ENCODE measurements around the gene SEMA5A. TPM values are rescaled to one million over a fixed set of nuclear protein-coding genes. Genes with fewer than 3 reads are reported as not detected.

Gene SEMA5A
- total RNA-seq, 6 experiments from 2014 or later: 3.1 to 12.6 (median 5.7) TPM

DNA sequence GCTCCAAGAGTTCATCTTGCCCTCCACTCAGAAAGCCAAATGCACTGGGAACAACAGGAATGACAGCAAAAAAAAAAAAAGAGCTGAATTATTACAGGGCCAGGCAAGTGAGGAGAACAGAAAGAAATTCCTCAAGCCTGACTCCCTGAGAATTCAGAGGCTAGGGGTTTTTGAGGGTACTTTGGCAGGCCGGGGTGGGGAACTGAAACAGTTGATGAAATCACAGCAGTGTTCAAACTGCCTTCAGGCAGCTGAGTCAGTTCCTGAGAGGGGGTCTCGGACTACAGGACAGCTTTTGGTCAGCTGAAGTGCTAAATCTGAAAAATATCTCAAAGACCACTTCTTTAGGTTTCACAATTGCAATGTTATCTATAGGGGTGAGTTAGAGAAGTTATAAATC is 419.4 kb downstream of the SEMA5A start:
- no peaks in the 10 kb centered on the region for H3K9me3 ChIP-seq
- H3K4me1 ChIP-seq: no peaks in the 10 kb centered on the region
- 49% methylated on average over 2 of the region's 2 CpGs for WGBS (ENCODE audit: insufficient coverage, low coverage, low lambda C conversion rate, missing lambda C conversion rate)
- intact Hi-C loops (cut with DNase I): no loop called here
- H3K27me3 ChIP-seq: no peaks in the 10 kb centered on the region
- DNase-seq: no peak
- no peaks in the 10 kb centered on the region for H3K36me3 ChIP-seq
- no peak for TF ChIP-seq POLR2A (IDR thresholded peaks at IDR 0.05)
- TF ChIP-seq, protein P1, sequence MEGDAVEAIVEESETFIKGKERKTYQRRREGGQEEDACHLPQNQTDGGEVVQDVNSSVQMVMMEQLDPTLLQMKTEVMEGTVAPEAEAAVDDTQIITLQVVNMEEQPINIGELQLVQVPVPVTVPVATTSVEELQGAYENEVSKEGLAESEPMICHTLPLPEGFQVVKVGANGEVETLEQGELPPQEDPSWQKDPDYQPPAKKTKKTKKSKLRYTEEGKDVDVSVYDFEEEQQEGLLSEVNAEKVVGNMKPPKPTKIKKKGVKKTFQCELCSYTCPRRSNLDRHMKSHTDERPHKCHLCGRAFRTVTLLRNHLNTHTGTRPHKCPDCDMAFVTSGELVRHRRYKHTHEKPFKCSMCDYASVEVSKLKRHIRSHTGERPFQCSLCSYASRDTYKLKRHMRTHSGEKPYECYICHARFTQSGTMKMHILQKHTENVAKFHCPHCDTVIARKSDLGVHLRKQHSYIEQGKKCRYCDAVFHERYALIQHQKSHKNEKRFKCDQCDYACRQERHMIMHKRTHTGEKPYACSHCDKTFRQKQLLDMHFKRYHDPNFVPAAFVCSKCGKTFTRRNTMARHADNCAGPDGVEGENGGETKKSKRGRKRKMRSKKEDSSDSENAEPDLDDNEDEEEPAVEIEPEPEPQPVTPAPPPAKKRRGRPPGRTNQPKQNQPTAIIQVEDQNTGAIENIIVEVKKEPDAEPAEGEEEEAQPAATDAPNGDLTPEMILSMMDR (IDR thresholded peaks at IDR 0.05): no peak
- no peak overlapping the region for H3K4me3 ChIP-seq
- no peak overlapping the region for H3K27ac ChIP-seq
- ATAC-seq: no peak

DNA sequence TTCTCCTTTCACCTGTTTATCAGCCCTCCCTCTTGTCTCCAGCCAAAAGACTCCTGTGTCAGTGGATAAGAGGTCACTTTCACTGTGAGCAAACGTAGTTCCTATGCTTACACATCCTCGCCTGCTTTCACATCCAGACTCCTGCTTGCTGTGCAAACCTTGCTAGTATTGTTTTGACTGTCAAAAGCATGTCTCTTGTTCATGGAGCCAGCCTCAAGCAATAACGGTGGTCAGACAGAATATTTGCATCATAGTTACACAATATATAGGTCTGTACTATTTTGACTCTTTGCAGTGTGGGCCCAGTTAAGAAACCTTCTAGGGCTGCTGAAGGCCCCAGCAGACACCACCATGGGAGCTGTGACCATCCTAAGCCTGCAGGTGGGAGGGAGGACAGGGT is 420.0 kb downstream of the SEMA5A start:
- Histone ChIP-seq H3K27me3 (no peaks in the 10 kb centered on the region), H3K9me3 (no peaks in the 10 kb centered on the region), H3K4me3 (no peak overlapping the region), H3K4me1 (no peaks in the 10 kb centered on the region), H3K27ac (no peak overlapping the region), H3K36me3 (no peaks in the 10 kb centered on the region)
- ATAC-seq: no peak
- no peak for DNase-seq
- TF ChIP-seq POLR2A (IDR thresholded peaks at IDR 0.05): no peak
- TF ChIP-seq, protein P1 (IDR thresholded peaks at IDR 0.05): no peak
- whole genome bisulfite sequencing (ENCODE audit: insufficient coverage, low coverage, low lambda C conversion rate, missing lambda C conversion rate): 43% methylated on average over 3 of the region's 3 CpGs
- intact Hi-C loops (cut with DNase I): no loop called here

DNA sequence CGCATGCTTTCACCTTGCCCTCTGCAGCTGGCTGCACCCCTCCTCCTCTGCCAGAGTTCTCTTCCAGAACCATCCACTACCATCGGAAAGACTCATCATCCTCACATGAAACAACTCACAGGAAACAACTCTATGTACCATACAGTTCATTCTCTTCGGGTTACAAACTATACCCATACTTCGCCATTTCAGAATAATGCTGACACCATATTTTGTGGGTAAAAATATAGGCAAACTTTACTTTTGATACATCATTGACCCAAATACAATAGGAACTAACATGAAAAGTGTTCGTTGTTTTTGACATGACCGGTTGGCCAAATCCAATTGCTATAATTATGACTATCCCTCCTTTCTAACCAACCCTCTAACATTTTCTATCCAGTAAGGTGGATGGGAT is 421.0 kb downstream of the SEMA5A start:
- H3K27me3 ChIP-seq: no peaks in the 10 kb centered on the region
- intact Hi-C loops (cut with DNase I): no loop called here
- H3K27ac ChIP-seq: no peak overlapping the region
- ATAC-seq (no peak), DNase-seq (no peak)
- TF ChIP-seq, protein P1 (IDR thresholded peaks at IDR 0.05): no peak
- no peak for TF ChIP-seq POLR2A (IDR thresholded peaks at IDR 0.05)
- no peaks in the 10 kb centered on the region for H3K36me3 ChIP-seq
- H3K4me1 ChIP-seq: no peaks in the 10 kb centered on the region
- WGBS (ENCODE audit: insufficient coverage, low coverage, low lambda C conversion rate, missing lambda C conversion rate): 90% methylated on average over 6 of the region's 6 CpGs
- H3K9me3 ChIP-seq: no peaks in the 10 kb centered on the region
- H3K4me3 ChIP-seq: no peak overlapping the region

- Histone ChIP-seq H3K36me3 (no peaks in the 10 kb centered on the region), H3K27ac (no peak overlapping the region), H3K27me3 (no peaks in the 10 kb centered on the region), H3K9me3 (no peaks in the 10 kb centered on the region), H3K4me3 (no peak overlapping the region), H3K4me1 (no peaks in the 10 kb centered on the region)
- ATAC-seq (no peak), DNase-seq (no peak)
- whole genome bisulfite sequencing (ENCODE audit: insufficient coverage, low coverage, low lambda C conversion rate, missing lambda C conversion rate): no CpG with 5 or more reads among the region's 3 CpGs
- TF ChIP-seq, protein P1 (IDR thresholded peaks at IDR 0.05): no peak
- TF ChIP-seq POLR2A (IDR thresholded peaks at IDR 0.05): no peak
- intact Hi-C loops (cut with DNase I): no loop called here
These were observed 421.8 kb downstream of the SEMA5A start for GRCh38 chr5:9124071-9124470.

GRCh38 chr5:9122528-9122927 is 423.3 kb downstream of the SEMA5A start:
- 80% methylated on average over 3 of the region's 16 CpGs for WGBS (ENCODE audit: insufficient coverage, low coverage, low lambda C conversion rate, missing lambda C conversion rate)
- Histone ChIP-seq H3K4me1 (no peaks in the 10 kb centered on the region), H3K27ac (no peak overlapping the region), H3K4me3 (no peak overlapping the region), H3K9me3 (no peaks in the 10 kb centered on the region), H3K27me3 (no peaks in the 10 kb centered on the region), H3K36me3 (no peaks in the 10 kb centered on the region)
- TF ChIP-seq POLR2A (IDR thresholded peaks at IDR 0.05): no peak
- TF ChIP-seq, protein P1 (IDR thresholded peaks at IDR 0.05): no peak
- ATAC-seq (no peak), DNase-seq (no peak)
- intact Hi-C loops (cut with DNase I): no loop called here
